Upper lobe of right lung (tissue), 1 donor: ENCODE data around the gene ENOX1. TPM values are rescaled to one million over a fixed set of nuclear protein-coding genes. Genes with fewer than 3 reads are reported as not detected.

Experiments
- ATAC-seq: fragments of 200-7000 bp; cut with Tn5 transposase; one replicate; pipeline ENCODE4 v1.9.1; 2020; ENCODE audit warnings: mild to moderate bottlenecking, moderate library complexity
- DNase-seq: peaks from one replicate; pipeline ENCODE4 v3.0.0-alpha.2; 2020
- H3K27ac ChIP-seq: fragments of 200-600 bp; one replicate; pipeline ENCODE4 v1.8.0; 2022
- H3K27me3 ChIP-seq: fragments of 200-600 bp; one replicate; pipeline ENCODE4 v1.8.0; 2022; ENCODE audit warnings: mild to moderate bottlenecking
- H3K36me3 ChIP-seq: fragments of 200-600 bp; one replicate; pipeline ENCODE4 v1.8.0; 2022
- H3K4me1 ChIP-seq: fragments of 200-600 bp; one replicate; pipeline ENCODE4 v1.8.0; 2022
- H3K4me3 ChIP-seq: fragments of 200-600 bp; one replicate; pipeline ENCODE4 v1.8.0; 2022; ENCODE audit warnings: mild to moderate bottlenecking
- H3K9me3 ChIP-seq: fragments of 200-600 bp; one replicate; pipeline ENCODE4 v1.8.0; 2022
- intact Hi-C: fragments of 100-400 bp; cut with DNase I; formaldehyde crosslinking; loops from one replicate; pipeline ENCODE4 v1.11.0; 2022
- total RNA-seq: library from RNA; stranded (reverse); fragmentation: NEBNext Ultra II Directional; extraction: Animal tissue kit (Norgen Biotek cat#: 25700); gene quantifications from one replicate; pipeline ENCODE4 v1.2.1, GENCODE V29; 2021
- TF ChIP-seq, protein P1 (sequence below): fragments of 200-600 bp; IDR thresholded peaks from one replicate; pipeline ENCODE4 v1.8.0; 2022; ENCODE audit warnings: antibody characterized with exemption
- donor health status: DM: no; HTN: yes; CAD: no; lungs with severe emphysema.

Gene ENOX1
- total RNA-seq, 1 donor from 2014 or later, result 0.69 TPM

DNA sequence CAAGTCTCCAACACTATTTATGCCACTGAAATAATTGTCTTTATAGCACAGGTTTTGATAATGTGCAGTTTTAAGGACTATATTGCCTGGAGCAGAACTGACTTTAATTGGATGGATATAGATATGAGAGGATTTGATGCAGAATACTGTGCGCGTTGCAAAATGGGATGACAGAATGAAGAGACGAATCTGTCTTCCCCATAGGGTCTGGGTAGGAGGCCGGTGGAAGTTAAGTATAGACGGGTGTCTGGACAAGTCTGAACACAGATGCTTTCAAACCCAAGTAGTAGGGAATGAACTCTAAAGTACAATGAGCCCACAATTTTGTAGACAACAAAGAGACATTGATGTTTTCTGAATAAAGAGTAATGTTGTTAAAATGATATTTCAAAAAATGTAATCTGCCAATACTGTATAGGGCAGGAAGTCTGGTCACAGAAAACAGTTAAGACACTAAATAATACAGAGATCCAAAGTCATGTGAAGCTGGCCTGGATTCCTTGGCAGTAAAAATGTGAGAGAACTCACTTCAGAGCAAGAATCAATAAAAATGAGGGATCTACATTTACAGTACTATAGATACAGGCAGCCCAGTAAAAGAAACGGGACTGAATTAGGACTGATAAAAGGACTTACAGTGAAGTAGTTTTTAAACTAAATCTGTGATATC, 125.5 kb downstream of the ENOX1 start:
- DNase-seq (no peak), ATAC-seq (no peak)
- intact Hi-C loops, result no loop called here
- no peaks in the 10 kb centered on the region for H3K27me3 ChIP-seq
- TF ChIP-seq, protein P1, sequence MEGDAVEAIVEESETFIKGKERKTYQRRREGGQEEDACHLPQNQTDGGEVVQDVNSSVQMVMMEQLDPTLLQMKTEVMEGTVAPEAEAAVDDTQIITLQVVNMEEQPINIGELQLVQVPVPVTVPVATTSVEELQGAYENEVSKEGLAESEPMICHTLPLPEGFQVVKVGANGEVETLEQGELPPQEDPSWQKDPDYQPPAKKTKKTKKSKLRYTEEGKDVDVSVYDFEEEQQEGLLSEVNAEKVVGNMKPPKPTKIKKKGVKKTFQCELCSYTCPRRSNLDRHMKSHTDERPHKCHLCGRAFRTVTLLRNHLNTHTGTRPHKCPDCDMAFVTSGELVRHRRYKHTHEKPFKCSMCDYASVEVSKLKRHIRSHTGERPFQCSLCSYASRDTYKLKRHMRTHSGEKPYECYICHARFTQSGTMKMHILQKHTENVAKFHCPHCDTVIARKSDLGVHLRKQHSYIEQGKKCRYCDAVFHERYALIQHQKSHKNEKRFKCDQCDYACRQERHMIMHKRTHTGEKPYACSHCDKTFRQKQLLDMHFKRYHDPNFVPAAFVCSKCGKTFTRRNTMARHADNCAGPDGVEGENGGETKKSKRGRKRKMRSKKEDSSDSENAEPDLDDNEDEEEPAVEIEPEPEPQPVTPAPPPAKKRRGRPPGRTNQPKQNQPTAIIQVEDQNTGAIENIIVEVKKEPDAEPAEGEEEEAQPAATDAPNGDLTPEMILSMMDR, result no peak
- H3K4me3 ChIP-seq, result no peak overlapping the region
- no peaks in the 10 kb centered on the region for H3K36me3 ChIP-seq
- no peaks in the 10 kb centered on the region for H3K9me3 ChIP-seq
- no peaks in the 10 kb centered on the region for H3K4me1 ChIP-seq
- H3K27ac ChIP-seq, result no peak overlapping the region

DNA sequence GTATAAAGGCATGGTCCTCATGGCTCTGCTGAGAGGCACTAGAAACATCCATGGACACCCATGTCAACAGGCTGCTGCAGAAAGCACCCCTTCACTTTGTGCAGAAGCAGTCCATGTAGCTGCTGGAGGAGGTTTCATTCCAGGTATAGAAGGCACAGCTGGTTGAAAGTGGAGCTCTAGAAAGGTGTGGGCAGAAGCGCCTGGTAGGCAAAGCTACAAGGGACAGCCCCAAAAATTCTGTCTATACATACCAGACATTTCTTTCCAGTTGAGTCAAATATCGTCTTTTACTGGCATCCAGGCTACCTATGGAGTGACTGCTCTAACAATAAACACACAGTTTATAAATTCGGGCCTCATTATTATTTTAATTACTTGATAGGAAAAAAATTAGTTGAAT, 129.3 kb downstream of the ENOX1 start:
- H3K36me3 ChIP-seq, result no peaks in the 10 kb centered on the region
- TF ChIP-seq, protein P1, result no peak
- no peak overlapping the region for H3K27ac ChIP-seq
- no peaks in the 10 kb centered on the region for H3K9me3 ChIP-seq
- intact Hi-C loops, result no loop called here
- H3K4me1 ChIP-seq, result no peaks in the 10 kb centered on the region
- H3K4me3 ChIP-seq, result no peak overlapping the region
- no peaks in the 10 kb centered on the region for H3K27me3 ChIP-seq
- no peak for ATAC-seq
- no peak for DNase-seq

DNA sequence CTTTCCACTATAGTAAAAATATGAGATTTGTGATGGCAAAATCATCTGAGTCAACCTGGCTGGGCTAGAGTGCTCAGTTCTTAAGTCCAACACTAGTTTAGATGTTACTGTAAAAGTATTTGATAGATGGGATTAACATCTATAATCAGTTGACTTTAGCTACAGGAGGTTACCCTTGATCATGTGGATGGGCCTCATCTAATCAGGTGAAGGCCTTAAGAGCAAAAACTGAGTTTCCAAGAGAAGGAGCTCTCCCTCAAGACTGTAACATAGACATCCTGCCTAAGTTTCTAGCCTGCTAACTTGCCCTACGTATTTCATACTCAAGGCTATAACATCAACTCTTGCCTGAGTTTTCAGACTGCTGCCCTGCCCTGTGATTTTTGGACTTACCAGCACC, 132.8 kb downstream of the ENOX1 start:
- intact Hi-C loops, result no loop called here
- ATAC-seq (no peak), DNase-seq (no peak)
- TF ChIP-seq, protein P1, result no peak
- Histone ChIP-seq H3K4me3 (no peak overlapping the region), H3K27ac (no peak overlapping the region), H3K27me3 (no peaks in the 10 kb centered on the region), H3K4me1 (no peaks in the 10 kb centered on the region), H3K36me3 (no peaks in the 10 kb centered on the region), H3K9me3 (no peaks in the 10 kb centered on the region)

DNA sequence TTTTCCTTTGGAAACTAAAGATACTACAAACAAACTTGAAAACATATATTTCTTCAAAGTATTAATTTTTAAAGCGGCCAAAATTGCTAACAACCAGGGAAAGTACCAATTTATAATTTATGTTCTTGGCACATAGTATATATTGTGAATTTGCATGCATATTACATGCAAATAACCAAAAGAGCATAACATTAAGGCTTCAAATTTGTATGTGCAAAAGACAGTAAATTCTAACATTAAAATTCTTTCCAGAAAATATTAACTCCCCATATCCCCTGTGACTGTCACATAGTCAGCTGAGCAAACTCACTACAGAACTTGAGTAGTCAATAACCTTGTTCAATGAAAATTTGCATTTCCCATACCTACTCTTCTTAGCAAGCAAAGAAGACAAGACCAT, 133.4 kb downstream of the ENOX1 start:
- Histone ChIP-seq H3K4me3 (no peak overlapping the region), H3K27ac (no peak overlapping the region), H3K36me3 (no peaks in the 10 kb centered on the region), H3K27me3 (no peaks in the 10 kb centered on the region), H3K4me1 (no peaks in the 10 kb centered on the region), H3K9me3 (no peaks in the 10 kb centered on the region)
- intact Hi-C loops, result no loop called here
- ATAC-seq (no peak), DNase-seq (no peak)
- TF ChIP-seq, protein P1, result no peak

DNA sequence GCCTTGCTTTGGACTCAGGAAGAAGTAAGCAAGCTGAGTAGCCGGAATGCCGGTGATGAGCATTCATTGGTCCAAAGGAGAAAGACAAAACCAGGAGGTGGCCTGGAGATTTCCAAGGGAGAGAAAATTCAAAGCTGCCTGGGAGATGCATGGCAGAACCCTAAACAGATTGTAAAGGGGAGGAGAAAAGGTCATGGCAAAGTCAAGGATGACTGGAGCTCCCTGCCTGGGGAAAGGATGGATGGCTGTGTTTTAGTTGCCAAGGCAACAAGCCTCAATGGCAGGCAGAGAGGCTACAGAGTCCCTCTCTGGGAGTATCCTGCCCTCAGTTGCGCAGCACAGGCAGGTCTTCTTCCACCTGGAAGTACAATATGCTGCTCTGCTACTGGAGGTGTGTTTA, 134.0 kb downstream of the ENOX1 start:
- no peaks in the 10 kb centered on the region for H3K36me3 ChIP-seq
- H3K4me3 ChIP-seq, result no peak overlapping the region
- TF ChIP-seq, protein P1, result no peak
- ATAC-seq, result no peak
- no peak overlapping the region for H3K27ac ChIP-seq
- intact Hi-C loops, result no loop called here
- DNase-seq, result no peak
- no peaks in the 10 kb centered on the region for H3K4me1 ChIP-seq
- no peaks in the 10 kb centered on the region for H3K27me3 ChIP-seq
- H3K9me3 ChIP-seq, result no peaks in the 10 kb centered on the region

DNA sequence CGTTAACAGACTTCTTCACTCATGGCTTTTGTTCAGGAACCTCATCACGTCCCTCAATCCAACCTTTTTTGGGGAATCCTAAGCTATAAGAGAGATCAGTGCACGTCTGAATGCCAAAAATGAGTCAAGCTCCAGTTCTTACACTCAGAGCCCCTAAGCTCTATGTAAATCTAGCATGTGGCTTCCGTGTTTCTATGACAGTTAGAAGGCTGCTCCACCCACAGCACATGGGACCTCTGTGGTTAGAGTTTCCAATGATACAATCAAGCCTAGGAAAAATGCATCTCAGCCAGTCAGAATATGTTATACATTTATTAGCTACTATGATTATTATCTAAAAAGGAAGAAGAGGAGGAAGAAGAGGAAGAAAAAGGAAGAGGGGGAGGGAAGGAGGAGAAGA, 135.9 kb downstream of the ENOX1 start:
- no peak for DNase-seq
- ATAC-seq, result no peak
- intact Hi-C loops, result no loop called here
- Histone ChIP-seq H3K9me3 (no peaks in the 10 kb centered on the region), H3K4me1 (no peaks in the 10 kb centered on the region), H3K27ac (no peak overlapping the region), H3K36me3 (no peaks in the 10 kb centered on the region), H3K4me3 (no peak overlapping the region), H3K27me3 (no peaks in the 10 kb centered on the region)
- TF ChIP-seq, protein P1, result no peak
